H1 (cell line): ENCODE data around the gene PFKFB3. TPM values are rescaled to one million over a fixed set of nuclear protein-coding genes. Genes with fewer than 3 reads are reported as not detected.

ENCODE experiments used
- CTCF ChIA-PET: fragments of 300-600 bp; sonication (Branson Sonifier 250); formaldehyde crosslinking; loops from one replicate; lab custom pipeline; 2021; ENCODE audit not compliant: partially characterized antibody; lab: Charles Lee
- POLR2A ChIA-PET: fragments of 300-600 bp; sonication (Branson Sonifier 250); formaldehyde crosslinking; loops from one replicate; lab custom pipeline; 2021; ENCODE audit warnings: inconsistent platforms; ENCODE audit not compliant: partially characterized antibody; lab: Charles Lee
- DNase-seq, 2 experiments: peaks; one replicate each; pipeline versions ENCODE4 v3.0.0 to v3.0.0-alpha.2; 2010 to 2022; ENCODE audit warnings: low spot score in 2 of 2, low read depth in 1 of 2, mixed read lengths in 1 of 2
- FAIRE-seq: peaks from 2 replicates; lab custom pipeline; 2011; peaks lifted over from hg19 to GRCh38; lab: Jason Lieb, UNC
- H2AFZ ChIP-seq: 2 replicates; pipeline ENCODE4 v1.8.1; 2012; ENCODE audit warnings: low read length, inconsistent platforms
- H2AK5ac ChIP-seq: 2 replicates; pipeline ENCODE4 v1.6.1; 2013; ENCODE audit warnings: low read depth, low read length
- H2BK120ac ChIP-seq: replicated peaks from 2 replicates; pipeline ENCODE3; 2013; ENCODE audit warnings: low read depth, low read length, inconsistent platforms
- H2BK12ac ChIP-seq: 2 replicates; pipeline ENCODE4 v1.6.1; 2013; ENCODE audit warnings: low read depth, low read length
- H2BK15ac ChIP-seq: 2 replicates; pipeline ENCODE4 v1.6.1; 2013; ENCODE audit warnings: low read length
- H2BK20ac ChIP-seq: 2 replicates; pipeline ENCODE4 v1.6.1; 2013; ENCODE audit warnings: low read length
- H2BK5ac ChIP-seq: 2 replicates; pipeline ENCODE4 v1.6.1; 2013; ENCODE audit warnings: low read depth, low read length
- H3K14ac ChIP-seq: 2 replicates; pipeline ENCODE4 v1.6.1; 2013; ENCODE audit warnings: inconsistent platforms; ENCODE audit not compliant: insufficient read length
- H3K18ac ChIP-seq: 2 replicates; pipeline ENCODE4 v1.6.1; 2013; ENCODE audit warnings: low read length; ENCODE audit errors: extremely low read depth
- H3K23ac ChIP-seq: 2 replicates; pipeline ENCODE4 v1.6.1; 2013; ENCODE audit warnings: inconsistent platforms; ENCODE audit not compliant: insufficient read length
- H3K23me2 ChIP-seq: 2 replicates; pipeline ENCODE4 v1.6.1; 2013; ENCODE audit warnings: low read depth, low read length
- H3K27ac ChIP-seq: 2 replicates; pipeline ENCODE4 v1.6.1; 2011; ENCODE audit warnings: low read depth, low read length, inconsistent platforms
- H3K27me3 ChIP-seq, 4 experiments: replicated peaks in 1 of 4; 1 replicate in 1 of 4; 2 replicates in 3 of 4; pipeline versions ENCODE4 v1.6.1 to v1.8.1; 2011 to 2013; ENCODE audit warnings: low read length in 3 of 4, mild to moderate bottlenecking in 3 of 4, inconsistent platforms in 2 of 4, mixed read lengths in 2 of 4, moderate library complexity in 1 of 4; ENCODE audit not compliant: control insufficient read depth in 3 of 4, insufficient read depth in 3 of 4; ENCODE audit errors: extremely low read depth in 1 of 4
- H3K36me3 ChIP-seq, 4 experiments: 2 replicates each; pipeline versions ENCODE4 v1.6.1 to v1.8.1; 2011 to 2013; ENCODE audit warnings: mild to moderate bottlenecking in 4 of 4, low read length in 3 of 4, moderate library complexity in 2 of 4, control low read depth in 1 of 4, inconsistent platforms in 1 of 4; ENCODE audit not compliant: insufficient read depth in 4 of 4, control insufficient read depth in 2 of 4
- H3K4ac ChIP-seq: replicated peaks from 2 replicates; pipeline ENCODE3; 2013; ENCODE audit warnings: low read length, low read depth, mixed read lengths, inconsistent platforms; ENCODE audit not compliant: insufficient read length
- H3K4me1 ChIP-seq, 4 experiments: replicated peaks in 1 of 4; 1 replicate in 1 of 4; 2 replicates in 3 of 4; pipeline versions ENCODE4 v1.6.1 to v1.8.1; 2011 to 2013; ENCODE audit warnings: low read length in 3 of 4, inconsistent platforms in 2 of 4, mixed read lengths in 1 of 4; ENCODE audit not compliant: insufficient read depth in 4 of 4, control insufficient read depth in 3 of 4
- H3K4me2 ChIP-seq, 2 experiments: 2 replicates each; pipeline versions ENCODE4 v1.6.1 to v1.8.1; 2011 to 2013; ENCODE audit warnings: low read depth in 2 of 2, low read length in 2 of 2, control low read depth in 1 of 2, inconsistent platforms in 1 of 2, mild to moderate bottlenecking in 1 of 2; ENCODE audit not compliant: insufficient read depth in 1 of 2
- H3K4me3 ChIP-seq, 4 experiments: fragments of 200-600, 300-600 bp in 1 of 4; sonication (generic), shearing (Covaris generic), sonication (Bioruptor Twin) in 1 of 4; 2 replicates each; pipeline versions ENCODE4 v1.5.1 to v1.8.1; 2011 to 2016; ENCODE audit warnings: low read length in 4 of 4, low read depth in 3 of 4, control low read depth in 2 of 4, inconsistent platforms in 2 of 4, mild to moderate bottlenecking in 2 of 4, mixed read lengths in 1 of 4, moderate library complexity in 1 of 4; ENCODE audit not compliant: insufficient read depth in 2 of 4; ENCODE audit errors: extremely low read depth in 1 of 4
- H3K56ac ChIP-seq: replicated peaks from 2 replicates; pipeline ENCODE3; 2013; ENCODE audit warnings: low read depth, mild to moderate bottlenecking, mixed read lengths, low read length, inconsistent platforms; ENCODE audit not compliant: insufficient read length
- H3K79me1 ChIP-seq: 2 replicates; pipeline ENCODE4 v1.6.1; 2013; ENCODE audit warnings: low read depth, low read length, control low read depth
- H3K79me2 ChIP-seq, 2 experiments: 2 replicates each; pipeline versions ENCODE4 v1.6.1 to v1.8.1; 2012 to 2013; ENCODE audit warnings: low read length in 2 of 2, mild to moderate bottlenecking in 2 of 2, inconsistent platforms in 1 of 2; ENCODE audit not compliant: insufficient read depth in 2 of 2, control insufficient read depth in 1 of 2
- H3K9ac ChIP-seq, 4 experiments: replicated peaks in 1 of 4; 1 replicate in 1 of 4; 2 replicates in 3 of 4; pipeline versions ENCODE4 v1.6.1 to v1.8.1; 2011 to 2013; ENCODE audit warnings: low read depth in 3 of 4, low read length in 3 of 4, control low read depth in 2 of 4, mild to moderate bottlenecking in 2 of 4, moderate library complexity in 2 of 4, inconsistent platforms in 1 of 4; ENCODE audit errors: extremely low read depth in 1 of 4
- H3K9me3 ChIP-seq, 2 experiments: 2 replicates each; pipeline versions ENCODE4 v1.6.1 to v1.8.1; 2012 to 2013; ENCODE audit warnings: mild to moderate bottlenecking in 2 of 2, moderate library complexity in 2 of 2, control low read depth in 1 of 2, inconsistent platforms in 1 of 2, low read depth in 1 of 2, low read length in 1 of 2, mixed read lengths in 1 of 2; ENCODE audit not compliant: insufficient read depth in 2 of 2
- H4K20me1 ChIP-seq, 2 experiments: replicated peaks in 1 of 2; 2 replicates each; pipeline versions ENCODE3 to v1.8.1; 2011 to 2013; ENCODE audit warnings: inconsistent platforms in 2 of 2, low read length in 2 of 2, mild to moderate bottlenecking in 1 of 2; ENCODE audit not compliant: insufficient read depth in 2 of 2, control insufficient read depth in 1 of 2
- H4K5ac ChIP-seq: 2 replicates; pipeline ENCODE4 v1.6.1; 2013; ENCODE audit warnings: low read length, low read depth, mixed read lengths, inconsistent platforms; ENCODE audit not compliant: insufficient read length
- H4K8ac ChIP-seq: 2 replicates; pipeline ENCODE4 v1.8.0; 2013; ENCODE audit warnings: mild to moderate bottlenecking, moderate library complexity, low read length, inconsistent platforms; ENCODE audit not compliant: insufficient read depth; ENCODE audit errors: extremely low read depth
- H4K91ac ChIP-seq: replicated peaks from 2 replicates; pipeline ENCODE3; 2013; ENCODE audit warnings: low read length, mixed read lengths, inconsistent platforms; ENCODE audit not compliant: insufficient read length
- BCL11A ChIP-seq, 2 experiments: IDR thresholded peaks; one replicate each; pipeline ENCODE4 v1.6.1; 2011; ENCODE audit warnings: low read depth in 2 of 2, low read length in 2 of 2, mild to moderate bottlenecking in 2 of 2
- CBX5 ChIP-seq: fragments of 300-800, 300-1000 bp; sonication (generic); IDR thresholded peaks from 2 replicates; pipeline ENCODE4 v1.7.1; 2016; ENCODE audit warnings: antibody characterized with exemption, low read length, low read depth
- CEBPB ChIP-seq: IDR thresholded peaks from 2 replicates; pipeline ENCODE4 v1.6.1; 2012; ENCODE audit warnings: low read depth, low read length
- EGR1 ChIP-seq: IDR thresholded peaks from 2 replicates; pipeline ENCODE4 v1.6.1; 2011; ENCODE audit warnings: low read depth, low read length, borderline replicate concordance
- JUN ChIP-seq: IDR thresholded peaks from 2 replicates; pipeline ENCODE4 v1.6.1; 2011; ENCODE audit warnings: low read depth, mild to moderate bottlenecking, improper control_type of control experiment, low read length
- MAFK ChIP-seq: IDR thresholded peaks from 2 replicates; pipeline ENCODE4 v1.6.1; 2012; ENCODE audit warnings: low read depth, mild to moderate bottlenecking, improper control_type of control experiment, low read length
- NANOG ChIP-seq: IDR thresholded peaks from 2 replicates; pipeline ENCODE4 v1.6.1; 2011; ENCODE audit warnings: low read length, low read depth, mild to moderate bottlenecking, inconsistent platforms; ENCODE audit not compliant: insufficient read depth, poor library complexity, severe bottlenecking
- POLR2AphosphoS5 ChIP-seq: IDR thresholded peaks from 2 replicates; pipeline ENCODE4 v1.6.1; 2011; ENCODE audit warnings: low read depth, low read length
- RFX5 ChIP-seq: IDR thresholded peaks from 2 replicates; pipeline ENCODE4 v1.6.1; 2011; ENCODE audit warnings: low read depth, low read length, improper control_type of control experiment, borderline replicate concordance
- SIX5 ChIP-seq: IDR thresholded peaks from 2 replicates; pipeline ENCODE4 v1.6.1; 2011; ENCODE audit warnings: mild to moderate bottlenecking, low read depth, low read length
- SP2 ChIP-seq: IDR thresholded peaks from 2 replicates; pipeline ENCODE4 v1.6.1; 2012; ENCODE audit warnings: mild to moderate bottlenecking, low read length, inconsistent platforms
- TAF1 ChIP-seq: IDR thresholded peaks from 2 replicates; pipeline ENCODE4 v1.6.1; 2011; ENCODE audit warnings: mild to moderate bottlenecking, low read depth, low read length
- TCF12 ChIP-seq: IDR thresholded peaks from 2 replicates; pipeline ENCODE4 v1.6.1; 2011; ENCODE audit warnings: low read depth, mild to moderate bottlenecking, low read length
- WGBS, 2 experiments: shearing (Covaris generic) in 1 of 2; methylation state at CpG; one replicate each; pipeline versions ENCODE4 v1.1.6 to v1.1.7; 2013 to 2015; ENCODE audit warnings: low lambda C conversion rate in 2 of 2, mixed read lengths in 2 of 2, inconsistent platforms in 1 of 2, low coverage in 1 of 2, missing lambda C conversion rate in 1 of 2; ENCODE audit not compliant: insufficient replicate concordance in 2 of 2, insufficient coverage in 1 of 2, insufficient read length in 1 of 2; ENCODE audit errors: extremely low coverage in 1 of 2, missing lambda C conversion rate in 1 of 2; 5-methylcytosine and 5-hydroxymethylcytosine counted together
- polyA plus RNA-seq, 7 experiments: library from polyadenylated mRNA; depleted of rRNA in 3 of 7; stranded (reverse) in 5 of 7; unstranded in 2 of 7; fragments of >200 nt in 5 of 7; fragments of 200-250 nt in 2 of 7; gene quantifications; 1 replicate in 5 of 7; 2 replicates in 1 of 7; 4 replicates in 1 of 7; pipeline versions ENCODE4 v1.2.1 to v1.2.3, GENCODE V29; 2011 to 2013; ENCODE audit warnings: missing spikeins in 2 of 7, mixed read lengths in 2 of 7
- total RNA-seq: library from RNA; stranded (reverse); fragmentation: NEBNext Ultra II Directional; extraction: Animal tissue kit (Norgen Biotek cat#: 25700); gene quantifications from 2 replicates; pipeline ENCODE4 v1.2.1, GENCODE V29; 2021
- TF ChIP-seq, protein P1 (sequence below): IDR thresholded peaks from 2 replicates; pipeline ENCODE4 v1.6.1; 2012; ENCODE audit warnings: low read length, inconsistent platforms

The PFKFB3 gene
- total and polyA plus RNA-seq, 2 of the 8 experiments (the other 6 are each of a cell fraction or from before 2014, with no cell fraction given): 15.6 to 32.0 TPM

DNA sequence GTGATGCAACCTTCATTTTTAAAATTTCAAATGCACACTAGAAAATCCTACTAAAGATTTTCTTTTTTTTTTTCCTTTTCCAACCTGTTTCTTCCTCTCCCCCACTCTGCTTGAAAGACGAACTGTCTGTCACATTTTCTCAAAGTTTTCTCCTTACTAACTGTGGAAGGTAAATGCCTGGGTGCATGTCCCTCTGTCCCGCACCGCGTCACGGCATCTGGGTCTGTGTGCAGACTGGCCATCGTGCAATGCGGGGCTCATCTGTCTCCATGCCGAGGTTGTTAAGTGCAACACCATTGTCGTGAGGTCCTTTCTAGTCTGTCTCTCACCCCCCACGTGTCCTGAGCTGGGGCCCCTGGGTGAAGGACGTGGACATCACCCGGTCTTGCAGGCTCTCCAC is 28.4 kb downstream of the PFKFB3 start:
- DNase-seq: no peak
- CTCF ChIA-PET: no interaction called here
- no peak overlapping the region for H2BK15ac ChIP-seq
- no peak overlapping the region for H4K8ac ChIP-seq
- H4K91ac ChIP-seq: no peak overlapping the region
- no peaks in the 10 kb centered on the region for H3K4me1 ChIP-seq
- H3K4ac ChIP-seq: no peak overlapping the region
- no peak overlapping the region for H3K4me3 ChIP-seq
- no peak overlapping the region for H2BK20ac ChIP-seq
- H2BK120ac ChIP-seq: no peak overlapping the region
- H4K20me1 ChIP-seq: peaks cover 0 to 7% of the 10 kb centered on the region in 2 experiments
- no peak overlapping the region for H3K9ac ChIP-seq
- H3K18ac ChIP-seq: no peak overlapping the region
- H2BK5ac ChIP-seq: no peak overlapping the region
- peaks cover 10 to 49% (median 35%) of the 10 kb centered on the region in 4 experiments for H3K36me3 ChIP-seq
- POLR2A ChIA-PET: interaction anchor here (1.2 kb wide), 1 partner anchor 18 kb away, joined by 3 read pairs; no protein-coding TSS in a partner anchor
- H3K27ac ChIP-seq: no peak overlapping the region
- H2AK5ac ChIP-seq: no peak overlapping the region
- H3K79me1 ChIP-seq: no peaks in the 10 kb centered on the region; the same call in 1 of the 2 replicates
- WGBS, 2 experiments: 88% methylated on average over 12 of the region's 12 CpGs; no CpG with 5 or more reads in 1 of the 2 experiments
- H2BK12ac ChIP-seq: no peak overlapping the region
- H3K9me3 ChIP-seq: no peaks in the 10 kb centered on the region
- H3K23ac ChIP-seq: no peak overlapping the region
- H3K14ac ChIP-seq: no peak overlapping the region
- no peak overlapping the region for H4K5ac ChIP-seq
- H3K23me2 ChIP-seq: no peaks in the 10 kb centered on the region
- no peak overlapping the region for H2AFZ ChIP-seq
- no peaks in the 10 kb centered on the region for H3K79me2 ChIP-seq
- H3K4me2 ChIP-seq: no peak overlapping the region
- H3K27me3 ChIP-seq: no peaks in the 10 kb centered on the region
- H3K56ac ChIP-seq: no peak overlapping the region
- FAIRE-seq: no peak
- no peak for TF ChIP-seq TCF12
- no peak for TF ChIP-seq CBX5
- TF ChIP-seq MAFK: no peak
- no peak for TF ChIP-seq POLR2AphosphoS5
- TF ChIP-seq NANOG: no peak
- TF ChIP-seq SP2: no peak
- TF ChIP-seq, protein P1, sequence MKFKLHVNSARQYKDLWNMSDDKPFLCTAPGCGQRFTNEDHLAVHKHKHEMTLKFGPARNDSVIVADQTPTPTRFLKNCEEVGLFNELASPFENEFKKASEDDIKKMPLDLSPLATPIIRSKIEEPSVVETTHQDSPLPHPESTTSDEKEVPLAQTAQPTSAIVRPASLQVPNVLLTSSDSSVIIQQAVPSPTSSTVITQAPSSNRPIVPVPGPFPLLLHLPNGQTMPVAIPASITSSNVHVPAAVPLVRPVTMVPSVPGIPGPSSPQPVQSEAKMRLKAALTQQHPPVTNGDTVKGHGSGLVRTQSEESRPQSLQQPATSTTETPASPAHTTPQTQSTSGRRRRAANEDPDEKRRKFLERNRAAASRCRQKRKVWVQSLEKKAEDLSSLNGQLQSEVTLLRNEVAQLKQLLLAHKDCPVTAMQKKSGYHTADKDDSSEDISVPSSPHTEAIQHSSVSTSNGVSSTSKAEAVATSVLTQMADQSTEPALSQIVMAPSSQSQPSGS: no peak
- TF ChIP-seq CEBPB: no peak
- TF ChIP-seq JUN: no peak
- TF ChIP-seq RFX5: no peak
- no peak for TF ChIP-seq BCL11A (IDR thresholded peaks at IDR 0.05; ENCODE audit: low read depth in 2 of 2, low read length in 2 of 2)
- TF ChIP-seq TAF1: no peak
- no peak for TF ChIP-seq SIX5
- TF ChIP-seq EGR1: no peak
